Body of pancreas (tissue), 4 donors: Measurements from ENCODE around the gene PFKFB2.

ENCODE experiments used
- POLR2A ChIP-seq, 3 donors: fragments of 450-650 bp; IDR thresholded peaks; one replicate each; pipeline ENCODE4 v1.6.1; 2016; ENCODE audit warnings: antibody characterized with exemption in 3 of 3, mild to moderate bottlenecking in 2 of 3
- TF ChIP-seq, protein P1 (sequence below), 7 experiments: fragments of 450-650 bp in 4 of 7; fragments of 200-600 bp in 3 of 7; sonication (generic) in 3 of 7; IDR thresholded peaks; one replicate each; pipeline ENCODE4 v1.5.1; 2016 to 2019; ENCODE audit warnings: antibody characterized with exemption in 7 of 7

DNA sequence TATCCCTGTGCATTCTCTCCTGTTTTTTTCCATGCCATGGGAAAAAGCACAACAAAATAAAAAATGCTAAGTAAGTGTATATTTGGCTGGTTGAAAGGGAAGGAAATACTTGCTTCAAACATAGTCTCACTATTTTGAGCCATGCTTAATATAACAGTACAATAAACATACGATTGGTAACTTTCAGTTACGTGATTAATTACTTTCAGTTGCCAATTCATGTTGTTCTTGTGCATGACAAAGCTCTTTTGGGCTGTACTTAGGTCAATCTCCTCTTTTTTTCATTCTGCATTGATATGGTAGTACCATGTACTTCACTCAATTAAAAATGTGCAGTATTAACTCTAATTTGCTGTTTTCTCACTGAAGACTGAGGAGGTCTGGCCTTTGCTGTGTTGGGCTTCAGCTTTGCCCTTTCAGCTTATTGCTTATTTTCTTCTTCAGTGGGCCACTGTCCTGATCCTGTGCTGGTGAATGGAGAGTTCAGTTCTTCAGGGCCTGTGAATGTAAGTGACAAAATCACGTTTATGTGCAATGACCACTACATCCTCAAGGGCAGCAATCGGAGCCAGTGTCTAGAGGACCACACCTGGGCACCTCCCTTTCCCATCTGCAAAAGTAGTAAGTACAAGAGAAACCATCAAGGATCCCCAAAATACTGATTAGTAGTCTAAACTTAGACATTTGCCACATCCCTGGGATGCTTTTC lies 38.3 kb downstream of the PFKFB2 start:
- TF ChIP-seq, protein P1, sequence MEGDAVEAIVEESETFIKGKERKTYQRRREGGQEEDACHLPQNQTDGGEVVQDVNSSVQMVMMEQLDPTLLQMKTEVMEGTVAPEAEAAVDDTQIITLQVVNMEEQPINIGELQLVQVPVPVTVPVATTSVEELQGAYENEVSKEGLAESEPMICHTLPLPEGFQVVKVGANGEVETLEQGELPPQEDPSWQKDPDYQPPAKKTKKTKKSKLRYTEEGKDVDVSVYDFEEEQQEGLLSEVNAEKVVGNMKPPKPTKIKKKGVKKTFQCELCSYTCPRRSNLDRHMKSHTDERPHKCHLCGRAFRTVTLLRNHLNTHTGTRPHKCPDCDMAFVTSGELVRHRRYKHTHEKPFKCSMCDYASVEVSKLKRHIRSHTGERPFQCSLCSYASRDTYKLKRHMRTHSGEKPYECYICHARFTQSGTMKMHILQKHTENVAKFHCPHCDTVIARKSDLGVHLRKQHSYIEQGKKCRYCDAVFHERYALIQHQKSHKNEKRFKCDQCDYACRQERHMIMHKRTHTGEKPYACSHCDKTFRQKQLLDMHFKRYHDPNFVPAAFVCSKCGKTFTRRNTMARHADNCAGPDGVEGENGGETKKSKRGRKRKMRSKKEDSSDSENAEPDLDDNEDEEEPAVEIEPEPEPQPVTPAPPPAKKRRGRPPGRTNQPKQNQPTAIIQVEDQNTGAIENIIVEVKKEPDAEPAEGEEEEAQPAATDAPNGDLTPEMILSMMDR (IDR thresholded peaks at IDR 0.05), result no peak
- TF ChIP-seq POLR2A (IDR thresholded peaks at IDR 0.05), result no peak
